Islet precursor cell (in vitro differentiated cells): ENCODE results near the gene TYMP.

Experiments
- DNase-seq: peaks from one replicate; pipeline ENCODE4 v3.0.0-alpha.2; 2018

Gene TYMP

GRCh38 chr22:50537765-50538164, 8.0 kb upstream of the TYMP start:
- DNase-seq: no peak

GRCh38 chr22:50536226-50536625, 6.4 kb upstream of the TYMP start:
- no peak for DNase-seq

GRCh38 chr22:50535113-50535512, 5.3 kb upstream of the TYMP start:
- no peak for DNase-seq

GRCh38 chr22:50533856-50534711, 4.3 kb upstream of the TYMP start:
- DNase-seq: peak; percentile 68

- DNase-seq: peak; percentile 57
These were observed 3.3 kb upstream of the TYMP start for GRCh38 chr22:50532824-50533796.

GRCh38 chr22:50531962-50532674, 2.3 kb upstream of the TYMP start:
- peak; percentile 77 for DNase-seq

GRCh38 chr22:50531546-50531961, 1.7 kb upstream of the TYMP start:
- DNase-seq: peak; percentile 67

GRCh38 chr22:50530877-50531545, 1.2 kb upstream of the TYMP start:
- peak; percentile 89 for DNase-seq

- no peak for DNase-seq
These were observed 716 bp upstream of the TYMP start for GRCh38 chr22:50530580-50530876.

- DNase-seq: peak; percentile 59
These were observed 356 bp downstream of the TYMP start for GRCh38 chr22:50529416-50529896.

GRCh38 chr22:50528682-50529415, 963 bp downstream of the TYMP start:
- peak; percentile 46 for DNase-seq

- DNase-seq: peak; percentile 44
These were observed 1.7 kb downstream of the TYMP start for GRCh38 chr22:50527921-50528681.

GRCh38 chr22:50526834-50527801, 2.7 kb downstream of the TYMP start:
- peak; percentile 89 for DNase-seq

- DNase-seq: peak; percentile 84
These were observed 3.5 kb downstream of the TYMP start for GRCh38 chr22:50526108-50526833.

- no peak for DNase-seq
These were observed 4.0 kb downstream of the TYMP start for GRCh38 chr22:50525858-50526107.

GRCh38 chr22:50525104-50525857, 4.5 kb downstream of the TYMP start, which contains the start of gene SCO2:
Gene SCO2 (minus strand): TSS chr22:50525598. CDS start chr22:50524411, 1,187 bp downstream.
- DNase-seq: peak; percentile 98

GRCh38 chr22:50524676-50525103, 5.1 kb downstream of the TYMP start:
- DNase-seq: peak; percentile 63
